ENCODE data around the gene CALCOCO1. TPM values are rescaled to one million over a fixed set of nuclear protein-coding genes. Genes with fewer than 3 reads are reported as not detected.

The CALCOCO1 gene
- total and polyA plus RNA-seq, 10 of the 15 experiments (the other 5 are each of a cell fraction or from before 2014, with no cell fraction given) = 2.8 to 55.9 (median 13.7) TPM

DNA sequence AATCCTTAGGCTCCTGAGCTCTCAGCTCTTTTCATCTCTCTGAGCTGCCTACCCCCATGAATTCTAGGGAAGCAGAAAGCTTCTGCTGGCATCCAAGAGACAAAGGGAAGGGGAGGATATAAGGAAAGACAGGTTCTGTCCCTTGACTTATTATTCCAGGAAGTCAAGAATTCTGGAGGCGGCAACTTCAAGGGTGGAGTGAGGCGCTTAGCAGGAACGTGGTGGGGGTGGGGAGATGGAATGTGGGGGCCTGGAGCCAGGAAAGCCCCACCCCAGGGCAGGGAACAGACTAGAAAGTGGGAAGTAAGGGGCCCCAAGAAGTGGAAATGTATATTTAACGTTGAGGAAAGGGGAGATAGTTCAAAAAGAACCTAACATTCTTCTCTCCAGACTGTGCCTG is 1.4 kb downstream of the CALCOCO1 start:
- Histone ChIP-seq H3K36me3 (ENCODE audit: control insufficient read depth in 2 of 2, insufficient read depth in 2 of 2, low read length in 1 of 2) (no peaks in the 10 kb centered on the region), H3K79me2 (ENCODE audit: control insufficient read depth, insufficient read depth, low read length) (no peaks in the 10 kb centered on the region), H3K9me3 (replicated peaks; ENCODE audit: control insufficient read depth, insufficient read depth, low read length) (no peaks in the 10 kb centered on the region), H4K20me1 (ENCODE audit: control insufficient read depth, insufficient read depth) (no peaks in the 10 kb centered on the region), H3K9ac (ENCODE audit: control insufficient read depth, insufficient read depth, low read length) (no peak overlapping the region), H3K27me3 (replicated peaks in 1 of 2; ENCODE audit: control insufficient read depth in 2 of 2, insufficient read depth in 2 of 2, low read length in 1 of 2) (no peaks in the 10 kb centered on the region), H2AFZ (ENCODE audit: control insufficient read depth, low read depth, low read length) (no peak overlapping the region), H3K4me2 (ENCODE audit: control insufficient read depth, insufficient read depth) (0 out of 2 replicates have a peak overlapping the region, but pooled peaks have one; percentile 78), H3K27ac (ENCODE audit: control insufficient read depth, insufficient read depth) (no peak overlapping the region), H3K4me1 (ENCODE audit: control insufficient read depth, insufficient read depth, low read length) (peaks cover 22% of the 10 kb centered on the region), H3K4me3 (no peak overlapping the region)
- ChIA-PET RAD21 (ENCODE audit: unreplicated experiment) (interaction anchor here (0.7 to 5.9 kb wide), 4 partner anchors 13 to 31 kb away, joined by 4 to 48 read pairs (median 6); no protein-coding TSS in a partner anchor), POLR2A (interaction anchor here (0.5 to 1.2 kb wide), 5 partner anchors 9 to 357 kb away, joined by 3 to 4 read pairs (median 3); no protein-coding TSS in a partner anchor), SMC1A (ENCODE audit: uncharacterized antibody, unreplicated experiment) (interaction anchor here (0.7 to 11.0 kb wide), 5 partner anchors 8 to 31 kb away, joined by 3 to 128 read pairs (median 6); no protein-coding TSS in a partner anchor), CTCF (interaction anchor here (0.6 to 18.6 kb wide), 5 partner anchors 17 to 120 kb away, joined by 3 to 341 read pairs (median 36); partner anchors contain the start of gene ATP5MC2)
- TF ChIP-seq BMI1 (IDR thresholded peaks at IDR 0.05; ENCODE audit: borderline replicate concordance) (no peak), JUND (IDR thresholded peaks at IDR 0.05; ENCODE audit: low read depth, low read length) (no peak)
- TF ChIP-seq, protein P1, sequence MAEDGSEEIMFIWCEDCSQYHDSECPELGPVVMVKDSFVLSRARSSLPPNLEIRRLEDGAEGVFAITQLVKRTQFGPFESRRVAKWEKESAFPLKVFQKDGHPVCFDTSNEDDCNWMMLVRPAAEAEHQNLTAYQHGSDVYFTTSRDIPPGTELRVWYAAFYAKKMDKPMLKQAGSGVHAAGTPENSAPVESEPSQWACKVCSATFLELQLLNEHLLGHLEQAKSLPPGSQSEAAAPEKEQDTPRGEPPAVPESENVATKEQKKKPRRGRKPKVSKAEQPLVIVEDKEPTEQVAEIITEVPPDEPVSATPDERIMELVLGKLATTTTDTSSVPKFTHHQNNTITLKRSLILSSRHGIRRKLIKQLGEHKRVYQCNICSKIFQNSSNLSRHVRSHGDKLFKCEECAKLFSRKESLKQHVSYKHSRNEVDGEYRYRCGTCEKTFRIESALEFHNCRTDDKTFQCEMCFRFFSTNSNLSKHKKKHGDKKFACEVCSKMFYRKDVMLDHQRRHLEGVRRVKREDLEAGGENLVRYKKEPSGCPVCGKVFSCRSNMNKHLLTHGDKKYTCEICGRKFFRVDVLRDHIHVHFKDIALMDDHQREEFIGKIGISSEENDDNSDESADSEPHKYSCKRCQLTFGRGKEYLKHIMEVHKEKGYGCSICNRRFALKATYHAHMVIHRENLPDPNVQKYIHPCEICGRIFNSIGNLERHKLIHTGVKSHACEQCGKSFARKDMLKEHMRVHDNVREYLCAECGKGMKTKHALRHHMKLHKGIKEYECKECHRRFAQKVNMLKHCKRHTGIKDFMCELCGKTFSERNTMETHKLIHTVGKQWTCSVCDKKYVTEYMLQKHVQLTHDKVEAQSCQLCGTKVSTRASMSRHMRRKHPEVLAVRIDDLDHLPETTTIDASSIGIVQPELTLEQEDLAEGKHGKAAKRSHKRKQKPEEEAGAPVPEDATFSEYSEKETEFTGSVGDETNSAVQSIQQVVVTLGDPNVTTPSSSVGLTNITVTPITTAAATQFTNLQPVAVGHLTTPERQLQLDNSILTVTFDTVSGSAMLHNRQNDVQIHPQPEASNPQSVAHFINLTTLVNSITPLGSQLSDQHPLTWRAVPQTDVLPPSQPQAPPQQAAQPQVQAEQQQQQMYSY (CRISPR knock-in tag; IDR thresholded peaks at IDR 0.05) = no peak
- FAIRE-seq = no peak
- no peak for DNase-seq (ENCODE audit: low read depth, low spot score)
- 52% methylated on average over 4 of the region's 4 CpGs for WGBS (ENCODE audit: insufficient coverage, insufficient replicate concordance, low lambda C conversion rate, missing lambda C conversion rate)
- ATAC-seq = no peak
- BruUV-seq (replicated peaks) = no TSS peak
- intact Hi-C loops (cut with micrococcal nuclease; ENCODE audit: unreplicated experiment) = no loop called here
- in situ Hi-C loops (cut with MboI) = no loop called here

Measured in GM12878 (cell line).